Mesangial cell (primary cell): ENCODE results near the gene GABRB3. TPM values are rescaled to one million over a fixed set of nuclear protein-coding genes. Genes with fewer than 3 reads are reported as not detected.

Source experiments
- total RNA-seq: library from RNA; depleted of rRNA; stranded (reverse); fragments of >200 nt; gene quantifications from 2 replicates; pipeline ENCODE4 v1.2.3, GENCODE V29; 2015

The GABRB3 gene
- total RNA-seq = 0.16 and 2.4 TPM in 2 replicates

GRCh38 chr15:26772154-26773066 is at the start of gene GABRB3:
Gene GABRB3 (minus strand): TSS chr15:26773066.

Other genes with a start within 250 kb of the GABRB3 start
- 0.25 and 0.33 TPM in 2 replicates for gene GABRA5, start 94.0 kb upstream of the GABRB3 start, total RNA-seq
- gene GABRG3, start 198.1 kb upstream of the GABRB3 start, total RNA-seq = not detected in 2 replicates